GM18867 (cell line): ENCODE measurements around the gene KDM4B.

ENCODE experiments used
- ATAC-seq: cut with Tn5 transposase; IDR thresholded peaks from one replicate; pipeline ENCODE4 v1.9.1; 2021; ENCODE audit warnings: mild to moderate bottlenecking, moderate library complexity; ENCODE audit not compliant: unreplicated experiment

KDM4B gene

DNA sequence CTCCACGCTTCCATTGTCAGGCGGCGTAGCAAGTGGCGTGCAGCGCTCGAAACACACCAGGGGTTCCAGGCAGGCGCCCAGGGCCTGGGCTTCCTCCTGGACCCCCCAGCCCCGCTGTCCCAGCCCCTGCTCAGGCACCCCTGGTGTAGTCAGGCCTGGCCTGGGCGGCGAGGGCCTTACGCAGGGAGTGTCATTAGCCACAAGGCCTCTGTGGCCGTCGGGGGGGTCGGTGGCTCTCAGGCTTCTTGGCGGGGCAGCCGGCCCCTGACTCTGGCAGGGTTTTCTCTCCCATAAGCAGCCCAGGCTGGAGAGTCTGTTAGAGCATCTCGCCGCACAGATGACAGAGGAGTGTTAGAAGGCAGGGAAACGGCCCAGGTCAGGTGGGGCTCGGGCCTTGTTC, 116.7 kb downstream of the KDM4B start:
- ATAC-seq: no peak

DNA sequence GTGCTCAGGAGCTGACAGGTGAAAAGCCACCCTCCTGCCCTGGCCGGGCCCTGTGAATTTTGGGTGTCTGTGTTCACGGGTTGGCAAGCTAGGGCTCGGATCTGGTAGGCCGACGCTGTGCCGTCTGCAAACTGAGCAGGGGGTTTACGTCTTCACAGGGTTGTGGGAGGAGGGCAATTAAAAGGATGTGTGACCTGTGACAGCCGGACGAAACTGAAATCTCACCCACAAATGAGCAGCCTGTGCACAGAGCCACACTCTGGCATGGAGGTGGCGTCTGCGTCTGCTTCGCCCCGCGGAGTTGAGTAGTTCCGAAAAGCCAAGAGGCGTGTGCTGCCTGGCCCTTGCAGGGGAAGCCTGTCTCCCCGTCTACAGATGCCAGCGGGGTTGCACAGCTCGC, 117.3 kb downstream of the KDM4B start:
- ATAC-seq: no peak

DNA sequence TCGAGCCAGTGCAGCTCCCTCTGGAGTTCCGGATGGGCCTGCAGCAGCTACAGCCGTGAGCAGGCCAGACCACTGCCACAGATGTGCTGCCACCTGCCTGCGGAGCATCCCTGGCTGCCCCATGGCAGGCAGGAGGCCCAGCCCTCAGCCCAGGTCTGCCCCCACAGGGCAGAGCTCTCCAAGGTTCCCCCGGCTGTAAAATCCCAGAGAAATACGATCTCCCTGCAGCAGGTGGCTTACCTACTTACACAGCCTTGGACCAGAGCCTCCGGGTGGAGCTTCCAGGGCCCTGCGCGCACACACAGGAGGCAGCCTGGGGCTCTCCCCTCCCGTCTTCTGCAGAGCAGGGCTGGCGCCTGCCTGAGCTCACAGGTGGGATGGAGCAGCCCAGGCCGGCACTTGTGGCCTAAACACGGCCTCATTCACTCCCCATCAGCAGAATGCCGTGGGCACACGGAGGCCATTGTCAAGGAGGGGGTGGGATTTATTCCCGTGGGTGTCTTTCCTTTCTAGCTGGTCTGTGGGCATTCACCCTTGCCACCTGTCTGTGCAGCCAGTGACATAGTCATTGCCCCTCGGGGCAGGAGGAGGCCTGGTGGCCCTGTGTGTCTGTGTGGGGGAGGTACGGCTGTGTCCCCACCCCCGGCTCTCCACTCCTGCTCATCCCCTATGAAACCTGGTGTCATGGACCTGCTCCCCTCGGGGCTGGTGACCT, 118.0 kb downstream of the KDM4B start:
- ATAC-seq: no peak

DNA sequence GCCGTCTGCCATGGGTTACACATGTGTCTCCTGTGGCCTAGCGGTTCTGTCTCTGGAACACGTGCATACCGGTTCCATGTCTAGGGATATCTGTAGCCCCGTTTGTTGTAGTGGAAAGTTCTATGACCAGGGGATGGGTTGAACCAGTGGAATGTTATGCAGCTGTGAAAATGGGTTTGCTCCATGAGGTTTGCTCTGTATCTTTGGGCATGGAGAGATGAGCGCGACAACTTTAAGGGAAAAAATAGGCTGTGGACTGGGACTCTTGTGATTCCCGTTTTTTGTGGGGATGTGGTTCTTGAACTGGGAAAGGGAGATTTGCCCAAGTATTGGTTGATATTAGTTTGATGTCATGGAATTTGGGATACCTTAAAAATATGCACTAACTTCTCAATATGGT, 120.4 kb downstream of the KDM4B start:
- ATAC-seq: no peak

DNA sequence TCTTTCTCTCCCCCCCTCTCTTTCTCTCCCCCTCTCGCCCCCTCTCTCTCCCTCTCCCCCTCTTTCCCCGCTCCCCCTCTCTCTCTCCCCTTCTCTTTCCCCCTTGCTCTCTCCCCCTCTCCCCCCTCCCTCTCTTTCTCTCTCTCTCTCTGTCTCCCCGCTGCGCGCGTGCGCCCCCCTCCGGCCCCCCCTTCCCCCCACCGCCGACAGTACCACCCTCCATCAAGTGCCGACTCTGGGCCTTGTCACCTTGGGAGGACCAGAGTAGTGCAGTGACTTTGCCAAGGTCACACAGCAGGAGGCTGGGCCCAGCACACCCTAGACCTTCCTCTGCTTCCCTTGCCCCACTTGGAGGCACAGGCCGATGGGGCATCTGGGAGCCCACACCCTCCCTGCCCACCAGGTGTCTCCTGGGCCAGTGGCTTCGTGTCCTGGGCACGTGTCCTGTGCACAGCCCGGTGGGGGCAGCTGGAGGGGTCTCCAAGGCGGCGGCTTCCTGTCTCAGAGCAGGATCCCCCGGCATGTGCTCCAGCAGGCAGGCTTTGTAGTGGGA, 121.6 kb downstream of the KDM4B start:
- no peak for ATAC-seq

GRCh38 chr19:5091018-5091683, 122.2 kb downstream of the KDM4B start:
- no peak for ATAC-seq

GRCh38 chr19:5091684-5092480, 123.0 kb downstream of the KDM4B start:
- ATAC-seq: no peak

- no peak for ATAC-seq
Observed at GRCh38 chr19:5092481-5092843, 123.5 kb downstream of the KDM4B start.

DNA sequence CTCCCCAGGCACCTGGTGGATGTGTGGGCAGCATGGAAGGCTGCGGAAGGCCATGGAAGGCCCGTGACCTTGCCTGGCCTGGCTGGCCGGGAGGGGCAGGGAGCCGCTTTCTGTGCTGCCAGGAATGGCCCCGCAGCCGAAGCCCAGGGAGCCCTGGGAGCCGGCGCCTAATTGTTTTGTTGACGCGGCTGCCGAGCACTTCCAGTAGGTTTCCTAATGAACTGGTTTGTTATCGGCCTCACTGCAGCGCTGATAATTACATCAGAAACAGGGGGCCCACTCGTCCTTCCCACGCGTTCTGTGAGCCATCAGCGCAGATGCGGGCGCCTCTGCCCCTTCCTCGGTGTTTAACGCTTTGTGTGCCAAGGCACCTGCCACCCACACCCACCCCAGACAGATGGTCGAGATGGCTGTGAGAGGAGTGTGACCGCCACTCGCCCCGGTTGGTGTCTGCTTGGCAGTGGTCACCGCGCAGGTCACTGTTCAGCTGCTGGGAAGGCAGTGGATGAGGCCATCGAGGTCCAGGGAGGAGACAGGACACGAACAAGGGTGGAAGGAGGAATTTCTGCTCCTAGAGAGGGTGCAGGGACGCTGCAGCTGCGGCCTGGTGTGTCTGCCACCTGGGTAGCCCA, 124.5 kb downstream of the KDM4B start:
- ATAC-seq: no peak

- no peak for ATAC-seq
Observed at GRCh38 chr19:5093948-5094718, 125.2 kb downstream of the KDM4B start.

GRCh38 chr19:5094768-5095567, 126.1 kb downstream of the KDM4B start:
- no peak for ATAC-seq

- ATAC-seq: no peak
Observed at GRCh38 chr19:5095568-5095850, 126.6 kb downstream of the KDM4B start.

DNA sequence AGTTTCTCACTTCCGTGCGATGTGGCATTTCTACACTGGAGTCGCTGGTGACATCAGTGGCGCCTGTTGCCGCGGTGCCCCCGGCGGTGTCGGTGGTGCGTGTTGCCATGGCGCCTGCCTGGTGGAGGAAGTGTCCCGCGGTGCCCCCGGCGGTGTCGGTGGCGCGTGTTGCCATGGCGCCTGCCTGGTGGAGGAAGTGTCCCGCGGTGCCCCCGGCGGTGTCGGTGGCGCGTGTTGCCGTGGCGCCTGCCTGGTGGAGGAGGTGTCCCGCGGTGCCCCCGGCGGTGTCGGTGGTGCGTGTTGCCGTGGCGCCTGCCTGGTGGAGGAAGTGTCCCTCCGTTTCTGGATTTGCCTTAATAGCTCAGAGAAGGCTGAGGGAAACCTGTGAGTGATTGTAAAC, 127.6 kb downstream of the KDM4B start:
- no peak for ATAC-seq

DNA sequence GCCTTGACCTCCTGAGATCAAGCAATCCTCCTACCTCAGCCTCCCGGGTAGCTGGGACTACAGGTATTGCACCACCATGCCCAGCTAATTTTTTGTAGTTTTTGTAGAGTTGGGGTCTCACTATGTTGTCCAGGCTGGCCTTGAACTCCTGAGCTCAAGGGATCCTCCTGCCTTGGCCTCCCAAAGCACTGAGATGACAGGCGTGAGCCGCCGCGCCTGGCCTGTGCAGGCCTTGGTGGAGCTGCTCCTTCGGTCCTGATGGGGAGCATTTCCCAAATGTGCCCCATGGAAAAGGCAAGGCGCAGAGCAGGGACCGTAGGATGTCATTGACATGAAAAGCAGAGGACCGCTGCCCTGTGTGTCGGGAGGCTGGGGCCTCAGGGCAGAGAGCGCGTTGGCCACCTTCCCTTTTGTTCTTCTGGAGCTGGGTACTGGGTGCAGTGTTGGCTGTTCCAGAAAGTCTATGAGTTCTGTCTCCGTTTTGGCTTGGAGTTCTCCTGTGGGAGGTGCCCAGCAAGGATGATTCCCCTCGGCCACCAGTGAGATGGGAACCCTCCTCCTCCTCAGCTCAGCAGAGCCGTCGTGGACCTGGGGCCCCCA, 128.5 kb downstream of the KDM4B start:
- ATAC-seq: no peak

- ATAC-seq: no peak
Observed at GRCh38 chr19:5097959-5098623, 129.2 kb downstream of the KDM4B start.

DNA sequence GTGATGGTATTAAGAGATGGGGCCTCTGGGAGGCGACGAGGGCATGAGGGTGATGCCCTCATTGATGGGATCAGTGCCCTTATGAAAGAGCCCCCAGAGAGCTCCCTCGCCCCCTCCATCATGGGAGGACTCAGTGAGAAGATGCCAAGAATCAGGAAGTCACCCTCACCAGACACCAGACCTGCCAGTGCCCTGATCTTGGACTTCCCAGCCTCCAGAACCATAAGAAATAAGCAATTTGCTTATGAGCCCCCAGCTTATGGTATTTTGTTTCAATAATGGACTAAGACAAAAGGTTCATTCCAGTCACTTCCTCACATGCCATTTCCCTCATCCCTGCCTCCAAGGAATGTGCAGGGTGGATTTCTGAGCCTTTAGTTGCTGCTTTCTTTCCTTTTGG, 129.7 kb downstream of the KDM4B start:
- no peak for ATAC-seq

DNA sequence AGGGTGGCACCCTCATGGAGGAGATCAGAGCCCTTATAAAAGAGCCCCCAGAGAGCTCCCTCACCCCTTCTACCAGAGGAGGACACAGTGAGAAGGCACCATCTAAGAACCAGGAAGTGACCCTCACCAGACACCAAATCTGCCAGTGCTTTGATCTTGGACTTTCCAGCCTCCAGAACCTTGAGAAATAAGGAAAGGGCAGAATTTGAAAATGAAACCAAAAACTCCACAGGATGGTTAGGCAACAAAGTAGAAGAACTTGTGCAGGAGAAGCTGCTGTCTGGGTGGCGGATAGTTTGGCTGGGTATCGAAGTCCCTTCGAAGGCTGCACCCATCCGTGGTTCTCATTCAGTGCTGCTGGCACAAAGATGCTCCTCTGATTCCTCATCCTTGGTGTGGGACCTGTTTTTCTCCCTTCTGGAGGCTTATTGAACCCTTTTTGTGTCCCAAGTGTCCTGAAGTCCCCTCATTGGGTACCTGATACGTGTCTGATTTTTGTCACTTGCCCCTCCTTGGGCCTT, 130.8 kb downstream of the KDM4B start:
- no peak for ATAC-seq

DNA sequence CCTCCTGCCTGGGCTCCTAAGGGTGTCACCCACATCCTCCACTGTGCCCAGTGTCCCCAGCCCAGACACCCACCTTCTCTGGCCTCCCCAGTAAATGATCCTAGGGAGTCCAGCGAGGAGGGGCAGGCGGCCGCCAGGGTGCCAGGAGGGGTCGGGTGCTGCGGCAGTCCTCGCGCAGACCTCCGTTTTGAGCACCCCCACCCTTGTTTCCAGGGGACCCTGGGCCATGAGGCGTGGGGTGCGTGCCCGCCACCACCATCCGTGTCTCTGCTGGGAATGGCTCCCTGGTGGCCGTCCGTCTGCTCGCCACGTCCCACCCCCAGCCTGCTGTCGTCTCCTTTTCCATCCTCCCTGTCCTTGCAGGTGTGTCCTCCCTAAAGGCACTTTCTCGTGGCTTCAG, 133.0 kb downstream of the KDM4B start:
- ATAC-seq: no peak

GRCh38 chr19:5102520-5102919, 133.6 kb downstream of the KDM4B start:
- ATAC-seq: no peak
